Ecto neural progenitor cell (in vitro differentiated cells): Measurements from ENCODE around the gene PROSER3.

Source experiments
- DNase-seq: peaks from one replicate; pipeline ENCODE4 v3.0.0-alpha.2; 2018; ENCODE audit warnings: low spot score

The PROSER3 gene

GRCh38 chr19:35739275-35740107 is 18.5 kb upstream of the PROSER3 start:
- DNase-seq = no peak

DNA sequence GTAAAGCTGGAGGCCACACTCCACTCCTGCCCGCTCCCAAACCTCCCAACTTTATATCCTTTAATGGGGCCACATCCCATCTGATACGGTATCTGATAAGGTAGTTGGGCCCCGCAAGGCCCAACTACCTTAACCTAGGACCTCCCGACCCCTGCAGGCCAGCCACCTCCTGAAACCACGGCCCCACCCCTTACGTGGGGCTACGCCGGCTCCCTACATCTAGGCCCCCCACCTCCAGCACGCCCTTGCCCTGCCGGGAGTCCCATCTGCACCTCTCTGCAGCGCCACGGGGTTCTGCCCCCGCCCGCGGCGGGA is 17.9 kb upstream of the PROSER3 start:
- DNase-seq = no peak

- DNase-seq = peak; percentile 97
These were observed 17.4 kb upstream of the PROSER3 start for GRCh38 chr19:35740423-35741202.

DNA sequence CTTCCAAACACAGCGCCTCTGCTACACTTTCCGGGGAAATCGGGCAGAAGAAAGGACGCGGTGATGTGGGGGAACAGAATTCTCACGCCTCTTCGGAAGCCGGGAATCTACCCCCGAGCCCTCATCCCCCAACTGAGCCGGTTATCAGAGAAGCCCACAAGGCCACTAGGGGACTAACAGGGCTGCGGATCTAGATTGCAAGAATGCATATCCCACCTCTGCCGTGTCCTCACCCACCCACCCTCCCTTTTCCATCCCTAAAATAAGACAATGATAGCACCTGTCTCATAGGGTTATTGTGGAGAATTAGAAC is 16.8 kb upstream of the PROSER3 start:
- no peak for DNase-seq

DNA sequence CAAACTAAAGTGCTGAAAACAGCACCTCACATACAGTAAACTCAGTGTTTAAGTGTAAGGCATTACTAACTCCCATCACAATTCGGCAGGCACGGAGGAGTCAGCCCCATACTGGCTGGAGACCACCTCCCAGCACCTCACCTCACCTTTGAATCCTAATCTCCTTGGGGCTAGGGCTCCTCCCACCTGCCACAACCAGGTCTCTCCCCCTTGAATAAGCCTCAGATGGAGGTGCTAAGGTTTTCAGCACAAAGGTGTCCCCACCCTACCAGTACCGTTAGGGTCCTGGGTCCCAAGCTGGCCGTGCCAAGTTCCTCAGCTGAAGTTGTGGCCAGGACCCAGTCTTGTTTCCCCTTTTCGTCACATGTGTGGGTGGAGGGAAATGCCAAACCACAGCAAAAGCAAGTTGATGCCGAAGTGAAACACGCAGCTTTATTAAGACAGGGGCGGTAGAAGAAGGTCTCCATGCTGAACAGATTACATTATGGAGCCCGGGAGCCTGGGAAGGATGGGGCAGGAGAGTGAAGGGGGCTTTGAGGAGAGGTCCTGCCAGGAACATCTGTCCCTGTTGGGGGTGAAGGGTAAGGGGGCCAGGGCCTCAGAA is 15.8 kb upstream of the PROSER3 start, which contains the start of gene IGFLR1:
IGFLR1 (minus strand) TSS at position 332 of the 604 bp plus-strand sequence. CDS start 1,272 bp downstream, outside the sequence.
- DNase-seq = no peak

GRCh38 chr19:35743640-35744429 is 14.1 kb upstream of the PROSER3 start:
- no peak for DNase-seq

DNA sequence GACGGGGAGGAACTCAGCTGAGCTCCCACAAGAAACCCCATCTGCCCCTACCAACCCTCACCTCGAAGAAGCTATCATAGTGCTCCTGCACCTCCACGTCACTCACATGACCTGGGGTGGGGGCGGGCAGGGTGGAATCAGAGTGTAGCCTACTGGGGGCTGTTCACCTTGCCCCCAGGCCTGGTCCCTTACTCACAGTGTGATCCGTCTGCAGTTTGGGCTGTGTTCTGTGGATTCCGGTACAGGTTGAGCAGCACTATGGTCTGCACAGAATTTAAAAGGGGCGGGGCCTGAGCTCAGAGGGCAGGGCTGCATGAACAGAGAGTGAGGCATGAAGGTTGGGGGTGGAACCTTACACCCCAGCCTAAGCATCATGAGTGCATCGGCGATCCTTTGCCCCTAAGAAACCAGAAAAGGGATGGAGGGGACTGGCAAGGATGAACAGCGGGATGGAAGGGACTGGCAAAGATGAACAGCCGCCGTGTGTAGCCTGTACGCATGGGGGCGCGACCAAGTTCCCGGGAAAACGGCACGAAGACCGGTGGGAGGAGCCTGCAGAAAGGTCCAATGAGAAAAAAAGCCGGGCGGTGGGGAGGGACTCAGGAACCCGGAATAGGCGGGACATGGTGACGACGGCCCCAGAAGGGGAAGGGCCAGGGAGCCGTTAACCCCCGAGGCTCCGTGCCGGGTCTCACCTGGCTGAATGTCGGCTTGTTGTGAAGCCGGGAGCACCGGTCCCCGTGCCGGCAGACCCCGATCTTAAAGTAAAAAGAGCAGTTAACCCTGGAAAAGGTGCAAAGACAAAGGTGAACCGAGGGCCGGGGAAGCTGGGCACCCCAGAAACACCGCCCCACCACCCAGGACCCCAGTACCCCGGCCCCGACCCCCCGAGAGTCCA is 13.3 kb upstream of the PROSER3 start:
- peak; percentile 95 for DNase-seq

DNA sequence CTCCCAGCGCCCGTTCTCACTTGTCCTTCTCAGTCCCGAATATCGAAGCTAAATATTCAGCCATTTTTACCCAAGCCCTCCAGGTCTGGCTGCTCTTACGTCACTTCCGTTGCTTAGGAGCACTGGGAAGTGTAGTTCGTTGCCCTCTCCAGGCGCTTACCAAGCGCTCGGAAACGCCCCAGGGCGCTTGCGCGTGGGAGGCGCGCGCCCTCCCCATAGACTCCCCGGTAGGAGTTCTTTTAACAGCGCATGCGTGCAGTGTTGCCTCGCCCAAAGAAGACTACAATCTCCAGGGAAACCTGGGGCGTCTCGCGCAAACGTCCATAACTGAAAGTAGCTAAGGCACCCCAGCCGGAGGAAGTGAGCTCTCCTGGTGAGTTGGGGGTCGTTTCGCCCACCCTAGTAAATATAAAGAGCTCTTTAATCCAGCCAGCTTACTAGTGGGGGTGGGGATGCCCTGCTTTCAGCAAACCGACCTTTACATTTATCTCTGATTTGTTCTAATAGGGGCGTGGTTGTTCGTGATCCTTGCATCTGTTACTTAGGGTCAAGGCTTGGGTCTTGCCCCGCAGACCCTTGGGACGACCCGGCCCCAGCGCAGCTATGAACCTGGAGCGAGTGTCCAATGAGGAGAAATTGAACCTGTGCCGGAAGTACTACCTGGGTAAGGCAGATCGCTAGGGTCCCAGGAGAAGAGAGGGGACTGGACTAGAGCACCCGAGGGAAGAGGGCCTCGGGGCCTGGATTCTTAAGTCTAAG is 12.5 kb upstream of the PROSER3 start, which contains the start of the genes PSENEN and U2AF1L4:
PSENEN (plus strand) TSS at position 324 of the 759 bp plus-strand sequence; CDS start at position 604, 280 bp downstream.
U2AF1L4 (minus strand) TSS at position 91 of the 759 bp plus-strand sequence; CDS start at position 64, 27 bp downstream.
- DNase-seq = peak; percentile 96

GRCh38 chr19:35746087-35746462 is 11.9 kb upstream of the PROSER3 start:
- DNase-seq = no peak

GRCh38 chr19:35746531-35746930 is 11.4 kb upstream of the PROSER3 start:
- DNase-seq = no peak

GRCh38 chr19:35748106-35749020 is 9.6 kb upstream of the PROSER3 start, which contains the start of gene LIN37:
Gene LIN37, plus strand, starts transcription at chr19:35748576. Its CDS starts 149 bp downstream, at chr19:35748725.
- DNase-seq = peak; percentile 99

DNA sequence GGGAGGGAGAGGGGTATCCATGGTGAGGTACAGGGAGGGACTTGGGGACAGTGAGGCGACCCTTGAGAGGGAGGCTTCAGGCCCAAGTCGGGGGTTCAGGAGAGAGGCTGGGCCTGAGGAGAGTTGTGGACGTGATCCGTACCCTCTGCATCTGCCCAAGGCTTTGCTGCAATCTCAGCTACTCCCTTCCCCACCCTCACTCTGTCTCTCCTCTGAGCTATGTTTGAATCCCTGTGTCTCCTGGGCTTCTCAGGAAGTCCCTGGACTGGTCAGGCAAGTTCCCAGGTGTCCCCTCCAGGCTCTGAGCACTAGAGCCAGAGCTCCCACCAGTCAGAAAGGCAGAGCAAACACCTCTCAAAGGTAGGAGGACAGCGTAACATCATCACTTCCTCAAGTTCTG is 7.8 kb upstream of the PROSER3 start:
- no peak for DNase-seq

DNA sequence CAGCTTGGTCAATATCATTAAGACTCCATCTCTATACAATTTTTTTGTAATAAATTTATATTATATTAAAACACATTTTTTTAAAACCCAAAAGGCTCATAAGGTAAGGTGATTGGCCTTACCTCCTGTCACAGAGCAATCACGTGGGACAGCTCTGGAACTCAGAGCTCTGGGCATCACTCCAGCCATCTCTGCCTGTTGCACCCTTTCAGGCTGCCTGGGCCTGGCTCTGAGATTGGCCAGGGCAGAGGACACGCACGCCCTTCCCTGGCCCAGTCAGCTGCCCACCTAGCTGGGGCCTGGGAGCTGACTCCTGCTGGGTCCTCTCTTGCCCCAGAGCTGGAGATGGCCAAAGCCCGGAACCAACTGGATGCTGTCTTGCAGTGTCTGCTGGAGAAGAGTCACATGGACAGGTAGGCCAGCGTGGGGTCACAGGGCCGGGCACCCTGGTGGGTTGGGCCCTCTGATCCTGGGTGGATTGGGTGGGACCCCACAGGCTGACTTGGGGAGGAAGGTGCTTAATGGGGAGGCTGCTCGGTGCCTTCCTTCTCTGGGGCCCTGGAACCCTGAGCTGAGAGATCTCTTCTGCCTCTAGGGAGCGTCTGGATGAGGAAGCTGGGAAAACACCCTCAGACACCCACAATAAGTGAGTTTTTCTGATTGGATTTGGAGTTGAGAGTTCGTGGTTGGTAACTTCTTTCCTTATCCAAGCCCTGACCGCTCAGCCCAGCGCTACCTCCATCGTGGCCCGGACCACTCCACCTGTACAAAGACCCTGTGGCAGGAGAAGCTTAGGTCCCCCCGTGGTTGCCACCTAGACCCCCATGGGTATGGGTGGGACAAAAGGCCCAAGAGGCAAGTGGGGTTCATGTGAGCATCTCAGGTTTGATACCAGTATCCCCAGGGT is 5.9 kb upstream of the PROSER3 start:
- no peak for DNase-seq

DNA sequence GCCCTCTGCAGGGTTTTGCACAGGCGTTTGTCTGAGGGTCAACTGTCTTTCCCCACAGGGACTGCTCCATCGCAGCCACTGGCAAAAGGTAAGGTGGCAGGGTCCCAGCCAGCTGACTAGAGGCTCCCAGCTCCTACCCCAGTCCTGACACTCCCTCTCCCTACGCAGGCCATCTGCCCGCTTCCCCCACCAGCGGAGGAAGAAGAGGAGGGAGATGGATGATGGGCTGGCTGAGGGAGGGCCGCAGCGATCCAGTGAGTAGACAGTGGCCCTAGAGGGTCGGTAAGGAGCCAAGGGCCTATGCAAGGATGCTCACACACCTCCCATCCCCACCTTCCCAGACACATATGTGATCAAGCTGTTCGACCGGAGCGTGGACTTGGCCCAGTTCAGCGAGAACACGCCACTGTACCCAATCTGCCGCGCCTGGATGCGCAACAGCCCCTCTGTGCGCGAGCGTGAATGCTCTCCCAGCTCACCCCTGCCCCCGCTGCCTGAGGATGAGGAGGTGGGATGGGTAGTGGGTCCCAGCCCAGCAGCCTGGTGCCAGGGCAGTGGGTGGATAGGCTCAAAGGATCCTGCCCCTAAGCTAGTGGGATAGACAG is 5.1 kb upstream of the PROSER3 start:
- DNase-seq = no peak

DNA sequence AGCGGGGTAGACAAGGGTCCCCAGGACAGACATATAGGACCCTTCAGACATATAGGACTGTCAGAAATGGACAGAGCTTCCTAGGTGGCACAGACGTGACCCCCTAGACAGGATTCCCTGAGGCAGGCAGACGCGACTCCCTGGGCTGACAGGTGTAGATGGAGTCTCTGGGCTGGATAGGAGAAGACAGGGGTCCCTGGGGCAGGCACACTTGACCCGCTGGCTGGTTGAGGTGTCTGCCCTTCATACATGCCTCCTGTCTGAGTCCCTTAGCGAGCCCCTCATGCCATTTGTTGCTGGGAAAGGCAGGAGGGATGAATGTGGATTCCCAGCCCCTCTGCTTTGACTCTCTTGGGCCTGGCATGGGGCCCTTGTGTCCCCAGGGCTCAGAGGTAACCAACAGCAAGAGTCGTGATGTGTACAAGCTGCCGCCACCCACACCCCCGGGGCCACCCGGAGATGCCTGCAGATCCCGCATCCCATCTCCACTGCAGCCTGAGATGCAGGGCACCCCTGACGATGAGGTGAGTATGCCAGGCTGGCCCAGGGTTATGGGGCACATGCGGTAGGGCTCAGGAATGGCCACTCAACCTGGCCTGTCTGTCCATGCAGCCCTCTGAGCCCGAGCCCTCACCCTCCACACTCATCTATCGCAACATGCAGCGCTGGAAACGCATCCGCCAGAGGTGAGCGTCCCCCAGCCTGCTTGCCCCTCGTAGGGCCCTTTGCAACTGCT is 4.2 kb upstream of the PROSER3 start:
- no peak for DNase-seq

DNA sequence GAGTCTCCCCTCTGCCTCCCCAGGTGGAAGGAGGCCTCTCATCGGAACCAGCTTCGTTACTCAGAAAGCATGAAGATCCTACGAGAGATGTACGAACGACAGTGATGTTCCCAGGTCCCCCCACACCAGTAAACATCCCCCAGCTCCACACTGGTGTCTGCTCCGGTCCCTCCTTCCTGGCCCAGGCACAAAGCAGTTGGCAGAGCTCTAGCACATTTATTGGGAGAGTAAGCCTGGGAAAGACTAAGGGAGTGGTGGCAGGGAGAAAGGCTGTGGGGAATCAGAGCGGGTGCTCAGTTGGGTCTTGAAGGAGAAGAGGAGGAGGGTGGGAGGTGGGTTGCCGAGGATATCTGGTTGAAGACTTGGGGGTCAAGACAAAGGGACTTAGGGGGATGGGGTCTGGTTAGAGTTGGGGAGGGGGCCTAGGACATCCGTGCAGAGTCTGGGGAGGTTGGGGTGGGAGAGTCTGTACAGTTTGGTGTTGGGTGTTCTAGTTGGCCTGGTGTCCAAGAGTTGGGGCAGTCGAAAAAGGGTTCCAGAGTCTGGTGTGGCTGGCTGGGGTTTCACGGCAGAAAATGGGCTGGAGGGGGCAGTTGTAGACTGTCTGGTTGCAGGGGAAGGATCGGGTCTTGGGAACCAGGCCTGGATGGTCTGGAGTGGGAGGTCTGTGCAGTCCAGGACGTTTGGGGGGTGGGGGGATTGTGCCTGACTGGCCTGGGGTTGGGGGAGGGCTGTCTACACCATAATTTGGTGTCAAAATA is 3.4 kb upstream of the PROSER3 start:
- no peak for DNase-seq
